ENCODE data around the gene SIGLEC12. TPM values are rescaled to one million over a fixed set of nuclear protein-coding genes. Genes with fewer than 3 reads are reported as not detected.

SIGLEC12 gene
- total RNA-seq, 1 donor from 2014 or later: not detected

GRCh38 chr19:51485960-51486660 lies 15.5 kb downstream of the SIGLEC12 start:
- Mint-ChIP-seq H3K4me3 (no peak overlapping the region), H3K36me3 (no peaks in the 10 kb centered on the region), H3K27me3 (ENCODE audit: low read depth) (no peaks in the 10 kb centered on the region), H3K4me1 (no peaks in the 10 kb centered on the region), H3K9me3 (peaks cover 53% of the 10 kb centered on the region), H3K27ac (no peak overlapping the region)
- DNase-seq (ENCODE audit: low spot score in 2 of 2, unreplicated experiment in 2 of 2): no peak
- TF ChIP-seq, protein P1, sequence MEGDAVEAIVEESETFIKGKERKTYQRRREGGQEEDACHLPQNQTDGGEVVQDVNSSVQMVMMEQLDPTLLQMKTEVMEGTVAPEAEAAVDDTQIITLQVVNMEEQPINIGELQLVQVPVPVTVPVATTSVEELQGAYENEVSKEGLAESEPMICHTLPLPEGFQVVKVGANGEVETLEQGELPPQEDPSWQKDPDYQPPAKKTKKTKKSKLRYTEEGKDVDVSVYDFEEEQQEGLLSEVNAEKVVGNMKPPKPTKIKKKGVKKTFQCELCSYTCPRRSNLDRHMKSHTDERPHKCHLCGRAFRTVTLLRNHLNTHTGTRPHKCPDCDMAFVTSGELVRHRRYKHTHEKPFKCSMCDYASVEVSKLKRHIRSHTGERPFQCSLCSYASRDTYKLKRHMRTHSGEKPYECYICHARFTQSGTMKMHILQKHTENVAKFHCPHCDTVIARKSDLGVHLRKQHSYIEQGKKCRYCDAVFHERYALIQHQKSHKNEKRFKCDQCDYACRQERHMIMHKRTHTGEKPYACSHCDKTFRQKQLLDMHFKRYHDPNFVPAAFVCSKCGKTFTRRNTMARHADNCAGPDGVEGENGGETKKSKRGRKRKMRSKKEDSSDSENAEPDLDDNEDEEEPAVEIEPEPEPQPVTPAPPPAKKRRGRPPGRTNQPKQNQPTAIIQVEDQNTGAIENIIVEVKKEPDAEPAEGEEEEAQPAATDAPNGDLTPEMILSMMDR (IDR thresholded peaks at IDR 0.05; ENCODE audit: unreplicated experiment): no peak

DNA sequence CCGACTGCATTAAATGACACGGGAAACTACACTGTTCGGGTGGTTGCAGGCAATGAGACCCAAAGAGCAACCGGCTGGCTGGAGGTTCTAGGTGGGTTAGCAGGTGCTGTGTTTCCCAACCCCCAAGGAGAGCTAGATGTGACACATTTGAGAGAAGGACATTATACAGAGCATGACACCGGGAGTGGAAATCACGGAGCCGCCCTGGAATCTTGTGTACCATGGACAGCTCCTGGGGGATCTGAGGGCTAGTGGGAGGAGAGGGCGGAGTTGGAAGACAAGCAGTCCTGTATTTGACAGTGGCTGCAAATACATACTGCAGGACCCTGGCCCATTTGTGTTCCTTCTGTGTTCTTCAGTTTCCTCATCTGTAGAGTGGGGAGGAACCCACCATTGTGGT lies 21.0 kb downstream of the SIGLEC12 start:
- no peak overlapping the region for H3K27ac Mint-ChIP-seq
- no peak for DNase-seq (ENCODE audit: low spot score in 2 of 2, unreplicated experiment in 2 of 2)
- peaks cover 60% of the 10 kb centered on the region for H3K9me3 Mint-ChIP-seq
- TF ChIP-seq, protein P1 (IDR thresholded peaks at IDR 0.05; ENCODE audit: unreplicated experiment): no peak
- no peaks in the 10 kb centered on the region for H3K4me1 Mint-ChIP-seq
- H3K27me3 Mint-ChIP-seq (ENCODE audit: low read depth): no peaks in the 10 kb centered on the region
- no peak overlapping the region for H3K4me3 Mint-ChIP-seq
- H3K36me3 Mint-ChIP-seq: peaks cover 2% of the 10 kb centered on the region

DNA sequence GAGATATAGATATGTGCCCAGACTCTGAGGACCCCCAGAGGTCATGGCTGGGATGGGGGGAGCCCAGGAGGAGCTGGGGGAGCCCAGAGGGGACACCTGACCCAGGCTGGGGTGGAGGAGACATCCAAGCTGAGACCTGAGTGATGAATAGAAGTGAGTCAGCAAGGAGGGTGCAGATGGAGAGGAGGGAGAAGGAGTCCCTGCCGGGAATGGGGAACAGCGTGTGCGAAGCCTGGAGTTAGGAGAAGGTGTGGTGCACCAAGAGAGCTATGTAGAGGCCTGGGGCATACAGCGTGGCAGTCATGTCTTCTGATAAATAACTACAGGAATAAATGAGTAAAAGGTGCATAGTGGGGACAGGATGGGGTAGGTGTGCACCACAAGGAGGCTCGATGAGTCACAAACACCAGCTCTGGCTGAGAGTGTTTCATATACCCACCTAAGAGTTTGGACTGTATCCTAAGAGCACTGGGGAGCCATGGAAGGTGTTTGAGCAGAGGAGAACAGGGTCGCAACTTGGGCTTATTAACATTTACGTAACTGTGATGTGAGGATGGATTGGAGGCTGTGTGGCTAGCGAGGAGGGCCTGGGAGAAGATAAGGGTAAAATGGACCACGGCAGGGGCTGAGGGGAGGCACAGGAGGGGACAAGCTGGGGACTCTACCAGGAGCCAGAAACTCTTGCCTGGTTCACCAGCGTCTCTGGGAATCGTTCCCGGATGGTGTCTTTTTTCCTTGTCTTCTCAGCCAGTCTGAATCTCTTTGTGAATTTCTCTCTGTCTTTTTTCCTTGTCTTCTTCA lies 21.9 kb downstream of the SIGLEC12 start:
- no peak overlapping the region for H3K27ac Mint-ChIP-seq
- peaks cover 52% of the 10 kb centered on the region for H3K9me3 Mint-ChIP-seq
- no peaks in the 10 kb centered on the region for H3K4me1 Mint-ChIP-seq
- peaks cover 2% of the 10 kb centered on the region for H3K36me3 Mint-ChIP-seq
- H3K4me3 Mint-ChIP-seq: no peak overlapping the region
- no peaks in the 10 kb centered on the region for H3K27me3 Mint-ChIP-seq (ENCODE audit: low read depth)
- no peak for DNase-seq (ENCODE audit: low spot score in 2 of 2, unreplicated experiment in 2 of 2)
- TF ChIP-seq, protein P1 (IDR thresholded peaks at IDR 0.05; ENCODE audit: unreplicated experiment): no peak

DNA sequence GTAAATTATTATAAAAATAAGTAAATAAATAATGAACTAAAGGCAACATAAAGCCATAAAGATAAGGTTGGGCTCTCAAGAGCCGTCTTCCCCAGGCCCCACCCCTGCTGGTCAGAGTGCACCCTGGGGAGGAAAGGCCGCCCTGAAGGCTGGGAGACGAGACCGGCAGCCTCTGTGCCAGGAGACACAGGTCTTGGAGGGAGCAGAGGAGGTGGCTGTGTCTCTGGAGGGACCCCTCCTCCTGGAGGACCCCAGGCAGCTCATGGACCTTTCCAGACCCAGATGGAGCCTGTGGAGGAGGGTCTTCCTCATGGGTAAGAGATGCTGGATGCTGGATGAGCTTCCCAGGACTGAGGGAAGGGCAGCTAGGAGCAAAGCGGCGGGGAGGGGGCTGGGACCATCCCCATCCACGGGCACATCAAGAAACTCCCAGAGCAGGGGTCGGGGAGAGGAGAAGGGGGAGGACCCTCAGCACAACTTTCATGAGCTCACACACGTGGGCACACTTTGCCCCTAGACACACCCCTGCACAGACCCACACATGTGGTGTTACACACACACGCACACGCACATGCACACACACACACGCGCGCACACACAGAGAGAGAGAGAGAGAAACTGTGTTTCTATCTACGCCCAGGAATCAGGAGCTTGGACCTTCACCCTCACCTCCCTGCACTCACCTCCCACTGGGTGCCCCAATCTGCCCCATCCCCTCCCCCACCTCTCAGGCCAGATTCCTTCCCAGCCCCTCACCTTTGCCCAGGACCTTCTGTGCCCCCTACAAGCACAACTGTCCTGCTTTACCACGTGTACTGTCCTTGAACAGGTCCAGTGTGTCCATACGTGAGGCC lies 23.0 kb downstream of the SIGLEC12 start, which contains the start of gene CEACAM18:
Gene CEACAM18, plus strand, starts transcription at position 159 of the 854 bp plus-strand sequence.
- Mint-ChIP-seq H3K9me3 (peaks cover 45% of the 10 kb centered on the region), H3K4me3 (no peak within 1 kb of the TSS), H3K36me3 (peaks cover 2% of the 10 kb centered on the region), H3K27ac (no peak within 1 kb of the TSS), H3K27me3 (ENCODE audit: low read depth) (no peaks in the 10 kb centered on the region), H3K4me1 (no peaks in the 10 kb centered on the region)
- no peak for DNase-seq (ENCODE audit: low spot score in 2 of 2, unreplicated experiment in 2 of 2)
- TF ChIP-seq, protein P1 (IDR thresholded peaks at IDR 0.05; ENCODE audit: unreplicated experiment): no peak

- H3K27me3 Mint-ChIP-seq (ENCODE audit: low read depth): peaks cover 1% of the 10 kb centered on the region
- DNase-seq (ENCODE audit: low spot score in 2 of 2, unreplicated experiment in 2 of 2): no peak
- H3K4me1 Mint-ChIP-seq: no peaks in the 10 kb centered on the region
- H3K9me3 Mint-ChIP-seq: peaks cover 39% of the 10 kb centered on the region
- no peak overlapping the region for H3K4me3 Mint-ChIP-seq
- peaks cover 2% of the 10 kb centered on the region for H3K36me3 Mint-ChIP-seq
- TF ChIP-seq, protein P1 (IDR thresholded peaks at IDR 0.05; ENCODE audit: unreplicated experiment): no peak
- no peak overlapping the region for H3K27ac Mint-ChIP-seq
Observed at GRCh38 chr19:51477344-51477743, 24.3 kb downstream of the SIGLEC12 start.

Data from mesothelial cell of epicardium (in vitro differentiated cells).